ENCODE results near the gene CRISPLD2. TPM values are rescaled to one million over a fixed set of nuclear protein-coding genes. Genes with fewer than 3 reads are reported as not detected.

Gene CRISPLD2
- total and polyA plus RNA-seq, 9 of the 15 experiments (the other 6 are each of a cell fraction or from before 2014, with no cell fraction given): 0.03 to 0.24 (median 0.04) TPM; not detected in 4

GRCh38 chr16:84821179-84821578 is 1.4 kb downstream of the CRISPLD2 start:
- no peak overlapping the region for H3K9ac ChIP-seq (ENCODE audit: insufficient read depth in 1 of 2, low read depth in 2 of 2, low read length in 2 of 2)
- peaks cover 14% of the 10 kb centered on the region; the same call in 1 of the 2 replicates for H4K20me1 ChIP-seq (replicated peaks; ENCODE audit: control insufficient read depth, insufficient read depth, low read length)
- ChIA-PET POLR2A (interaction anchor here (1.5 kb wide), 1 partner anchor 10 kb away, joined by 4 read pairs; no protein-coding TSS in a partner anchor), CTCF (ENCODE audit: low intra/inter-chr PET ratio) (no interaction called here)
- FAIRE-seq (no peak), ATAC-seq (no peak), DNase-seq (ENCODE audit: extremely low read depth in 1 of 4, low spot score in 3 of 4) (no peak)
- no peaks in the 10 kb centered on the region for H3K79me2 ChIP-seq (ENCODE audit: control insufficient read depth, insufficient read depth, low read length)
- no peak overlapping the region for H2AFZ ChIP-seq (ENCODE audit: low read depth, low read length)
- WGBS (ENCODE audit: insufficient coverage, low coverage, missing lambda C conversion rate): 3% methylated on average over 9 of the region's 9 CpGs
- H3K27me3 ChIP-seq (ENCODE audit: control insufficient read depth in 2 of 2, insufficient read depth in 2 of 2, low read length in 2 of 2): peaks cover 45 to 77% of the 10 kb centered on the region in 2 experiments
- peaks cover 8 to 12% of the 10 kb centered on the region in 2 experiments; a peak in 2 of 5 replicates for H3K4me1 ChIP-seq (replicated peaks in 1 of 2; ENCODE audit: control insufficient read depth in 2 of 2, insufficient read depth in 2 of 2, low read length in 2 of 2)
- no peak overlapping the region for H3K4me3 ChIP-seq
- no peaks in the 10 kb centered on the region for H3K9me3 ChIP-seq (replicated peaks; ENCODE audit: control insufficient read depth, insufficient read depth, low read depth, low read length)
- in situ Hi-C loops (cut with MboI): no loop called here
- no TSS peak for BruUV-seq (replicated peaks)
- no peak overlapping the region for H3K4me2 ChIP-seq (ENCODE audit: insufficient read depth, low read length)
- TF ChIP-seq ZNF717 (CRISPR knock-in tag; IDR thresholded peaks at IDR 0.05) (no peak), CBX1 (IDR thresholded peaks at IDR 0.05; ENCODE audit: low read depth) (no peak), FOXK2 (conservative IDR thresholded peaks at IDR 0.05 in 1 of 2, IDR thresholded peaks at IDR 0.05 in 1 of 2; ENCODE audit: low read depth in 2 of 2) (no peak), SRSF7 (optimal IDR thresholded peaks at IDR 0.05; ENCODE audit: low read depth, low read length) (no peak), ZNF347 (CRISPR knock-in tag; IDR thresholded peaks at IDR 0.05; ENCODE audit: low read depth) (no peak)
- TF ChIP-seq, protein P1, sequence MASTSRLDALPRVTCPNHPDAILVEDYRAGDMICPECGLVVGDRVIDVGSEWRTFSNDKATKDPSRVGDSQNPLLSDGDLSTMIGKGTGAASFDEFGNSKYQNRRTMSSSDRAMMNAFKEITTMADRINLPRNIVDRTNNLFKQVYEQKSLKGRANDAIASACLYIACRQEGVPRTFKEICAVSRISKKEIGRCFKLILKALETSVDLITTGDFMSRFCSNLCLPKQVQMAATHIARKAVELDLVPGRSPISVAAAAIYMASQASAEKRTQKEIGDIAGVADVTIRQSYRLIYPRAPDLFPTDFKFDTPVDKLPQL (IDR thresholded peaks at IDR 0.05; ENCODE audit: extremely low read depth, insufficient read length): no peak
- TF ChIP-seq, protein P2, sequence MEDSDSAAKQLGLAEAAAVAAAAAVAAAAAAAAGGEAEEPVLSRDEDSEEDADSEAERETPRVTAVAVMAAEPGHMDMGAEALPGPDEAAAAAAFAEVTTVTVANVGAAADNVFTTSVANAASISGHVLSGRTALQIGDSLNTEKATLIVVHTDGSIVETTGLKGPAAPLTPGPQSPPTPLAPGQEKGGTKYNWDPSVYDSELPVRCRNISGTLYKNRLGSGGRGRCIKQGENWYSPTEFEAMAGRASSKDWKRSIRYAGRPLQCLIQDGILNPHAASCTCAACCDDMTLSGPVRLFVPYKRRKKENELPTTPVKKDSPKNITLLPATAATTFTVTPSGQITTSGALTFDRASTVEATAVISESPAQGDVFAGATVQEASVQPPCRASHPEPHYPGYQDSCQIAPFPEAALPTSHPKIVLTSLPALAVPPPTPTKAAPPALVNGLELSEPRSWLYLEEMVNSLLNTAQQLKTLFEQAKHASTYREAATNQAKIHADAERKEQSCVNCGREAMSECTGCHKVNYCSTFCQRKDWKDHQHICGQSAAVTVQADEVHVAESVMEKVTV (CRISPR knock-in tag; IDR thresholded peaks at IDR 0.05): no peak
- intact Hi-C loops (cut with micrococcal nuclease): no loop called here
- H3K36me3 ChIP-seq (ENCODE audit: control insufficient read depth, insufficient read depth, low read length): no peaks in the 10 kb centered on the region
- H3K9me1 ChIP-seq (ENCODE audit: control insufficient read depth, insufficient read depth, low read length): no peaks in the 10 kb centered on the region
- H3K27ac ChIP-seq (ENCODE audit: extremely low read depth, low read depth, low read length): no peak overlapping the region
